B cell (primary cell): ENCODE data around the gene GGTLC1. TPM values are rescaled to one million over a fixed set of nuclear protein-coding genes. Genes with fewer than 3 reads are reported as not detected.

Experiments used
- ATAC-seq: fragments of 200-7000 bp; cut with Tn5 transposase; one replicate; pipeline ENCODE4 v1.10.0; 2021; ENCODE audit warnings: low read depth, mild to moderate bottlenecking, moderate number of reproducible peaks, moderate library complexity
- CTCF ChIA-PET: fragments of 350-600 bp; sonication (Branson Sonifier 250); formaldehyde crosslinking; loops from one replicate; lab custom pipeline; 2021; ENCODE audit warnings: antibody characterized with exemption, inconsistent platforms; lab: Charles Lee
- POLR2A ChIA-PET: fragments of 350-600 bp; sonication (Branson Sonifier 250); formaldehyde crosslinking; loops from one replicate; lab custom pipeline; 2021; ENCODE audit warnings: antibody characterized with exemption; lab: Charles Lee
- DNase-seq: peaks from one replicate; pipeline ENCODE4 v3.0.0; 2013
- H2AFZ ChIP-seq: 2 replicates; pipeline ENCODE4 v1.6.1; 2012; ENCODE audit warnings: mild to moderate bottlenecking, low read depth, low read length; ENCODE audit not compliant: insufficient read depth, poor library complexity, severe bottlenecking
- H3K27ac ChIP-seq, 2 donors: 1 replicate in 1 of 2; 2 replicates in 1 of 2; pipeline ENCODE4 v1.5.1; 2012 to 2013; ENCODE audit warnings: low read length in 2 of 2, mild to moderate bottlenecking in 2 of 2, moderate library complexity in 1 of 2
- H3K27me3 ChIP-seq, 4 experiments: fragments of 200-600 bp in 1 of 4; sonication (generic) in 1 of 4; replicated peaks in 1 of 4; 1 replicate in 2 of 4; 2 replicates in 2 of 4; pipeline versions ENCODE4 v1.6.1 to v1.7.0; 2013 to 2016; ENCODE audit warnings: low read length in 3 of 4, mild to moderate bottlenecking in 2 of 4, mixed read lengths in 1 of 4, moderate library complexity in 1 of 4; ENCODE audit not compliant: insufficient read depth in 4 of 4, control insufficient read depth in 3 of 4; ENCODE audit errors: control extremely low read depth in 1 of 4
- H3K36me3 ChIP-seq, 2 experiments: replicated peaks in 1 of 2; 1 replicate in 1 of 2; 2 replicates in 1 of 2; pipeline versions ENCODE4 v1.6.1 to v1.7.1; 2013; ENCODE audit warnings: low read length in 1 of 2; ENCODE audit not compliant: insufficient read depth in 2 of 2, control insufficient read depth in 1 of 2; ENCODE audit errors: control extremely low read depth in 1 of 2, extremely low read depth in 1 of 2
- H3K4me1 ChIP-seq, 2 donors: fragments of 200-600 bp in 1 of 2; sonication (generic) in 1 of 2; 1 replicate in 1 of 2; 2 replicates in 1 of 2; pipeline versions ENCODE4 v1.5.1 to v1.6.1; 2013 to 2017; ENCODE audit warnings: low read length in 2 of 2; ENCODE audit not compliant: control insufficient read depth in 2 of 2, insufficient read depth in 2 of 2
- H3K4me2 ChIP-seq: replicated peaks from 2 replicates; pipeline ENCODE3; 2012; ENCODE audit warnings: mild to moderate bottlenecking, low read depth, low read length; ENCODE audit not compliant: poor library complexity, severe bottlenecking
- H3K4me3 ChIP-seq, 5 experiments: fragments of 200-600 bp in 1 of 5; sonication (generic) in 1 of 5; 1 replicate in 3 of 5; 2 replicates in 2 of 5; pipeline versions ENCODE4 v1.5.1 to v1.7.0; 2011 to 2016; ENCODE audit warnings: low read length in 4 of 5, mild to moderate bottlenecking in 4 of 5, low read depth in 2 of 5, control low read depth in 1 of 5, moderate library complexity in 1 of 5; ENCODE audit not compliant: insufficient read depth in 1 of 5; ENCODE audit errors: control extremely low read depth in 1 of 5, extremely low read depth in 1 of 5
- H3K79me2 ChIP-seq: fragments of 200-600 bp; sonication (generic); one replicate; pipeline ENCODE4 v1.6.0; 2016; ENCODE audit warnings: low read length; ENCODE audit not compliant: control insufficient read depth, insufficient read depth
- H3K9ac ChIP-seq: fragments of 200-600 bp; sonication (generic); 2 replicates; pipeline ENCODE4 v1.6.1; 2017; ENCODE audit warnings: mild to moderate bottlenecking, low read length, moderate library complexity
- H3K9me3 ChIP-seq, 3 donors: one replicate each; pipeline versions ENCODE4 v1.6.1 to v1.7.1; 2013; ENCODE audit warnings: low read length in 2 of 3; ENCODE audit not compliant: control insufficient read depth in 2 of 3, insufficient read depth in 1 of 3; ENCODE audit errors: control extremely low read depth in 1 of 3
- H4K20me1 ChIP-seq: 2 replicates; pipeline ENCODE4 v1.6.0; 2012; ENCODE audit warnings: mild to moderate bottlenecking, low read length; ENCODE audit not compliant: insufficient read depth, control insufficient read depth, poor library complexity, severe bottlenecking
- H3K27ac Mint-ChIP-seq: one replicate; pipeline ENCODE4 v1.8.0; 2021; ENCODE audit warnings: mixed read lengths
- H3K27me3 Mint-ChIP-seq: one replicate; pipeline ENCODE4 v1.8.0; 2021; ENCODE audit warnings: mixed read lengths
- H3K4me1 Mint-ChIP-seq: one replicate; pipeline ENCODE4 v1.8.0; 2021; ENCODE audit warnings: mixed read lengths
- H3K4me3 Mint-ChIP-seq: one replicate; pipeline ENCODE4 v1.8.0; 2021; ENCODE audit warnings: mixed read lengths
- H3K9me3 Mint-ChIP-seq: one replicate; pipeline ENCODE4 v1.8.0; 2022; ENCODE audit warnings: mixed read lengths; ENCODE audit not compliant: insufficient read depth
- CTCF ChIP-seq: fragments of 200-600 bp; IDR thresholded peaks from one replicate; pipeline ENCODE4 v1.8.0; 2022; ENCODE audit warnings: antibody characterized with exemption, mild to moderate bottlenecking
- EZH2 ChIP-seq: IDR thresholded peaks from 2 replicates; pipeline ENCODE4 v1.6.1; 2012; ENCODE audit warnings: borderline replicate concordance, low read depth, mild to moderate bottlenecking, moderate library complexity, low read length; ENCODE audit not compliant: insufficient read depth, poor library complexity, severe bottlenecking
- WGBS: methylation state at CpG from one replicate; pipeline ENCODE4 v1.1.5; 2013; ENCODE audit warnings: missing lambda C conversion rate; ENCODE audit not compliant: insufficient coverage; 5-methylcytosine and 5-hydroxymethylcytosine counted together
- intact Hi-C: fragments of 100-400 bp; cut with micrococcal nuclease; formaldehyde crosslinking; loops from one replicate; pipeline ENCODE4 v1.10.0; 2022
- polyA plus RNA-seq: library from polyadenylated mRNA; depleted of rRNA; stranded (reverse); fragments of >200 nt; gene quantifications from 2 replicates; pipeline ENCODE4 v1.2.3, GENCODE V29; 2012
- total RNA-seq, 2 donors: library from RNA; stranded (reverse); fragments of 120-200 nt in 1 of 2; gene quantifications; 1 replicate in 1 of 2; 2 replicates in 1 of 2; pipeline versions ENCODE4 v1.2.3 to v1.2.4, GENCODE V29; 2013 to 2022

The GGTLC1 gene
- total and polyA plus RNA-seq, 2 donors (not counting 1 experiment from before 2014, with no cell fraction given): not detected

- 92% methylated on average over 4 of the region's 4 CpGs for WGBS
- no peaks in the 10 kb centered on the region for H3K9me3 Mint-ChIP-seq
- CTCF ChIA-PET: no interaction called here
Observed at GRCh38 chr20:24022621-24023180, 34.1 kb upstream of the GGTLC1 start.

GRCh38 chr20:24018796-24019195, 30.2 kb upstream of the GGTLC1 start:
- H3K27ac Mint-ChIP-seq: no peak overlapping the region
- no peaks in the 10 kb centered on the region for H3K9me3 Mint-ChIP-seq
- Histone ChIP-seq H3K79me2 (no peaks in the 10 kb centered on the region), H4K20me1 (no peaks in the 10 kb centered on the region), H3K36me3 (no peaks in the 10 kb centered on the region), H3K9me3 (no peaks in the 10 kb centered on the region), H3K27ac (no peak overlapping the region), H3K4me2 (no peak overlapping the region), H3K4me1 (no peaks in the 10 kb centered on the region), H2AFZ (no peak overlapping the region), H3K27me3 (peaks cover 0 to 3% (median 0%) of the 10 kb centered on the region in 4 experiments), H3K4me3 (no peak overlapping the region), H3K9ac (no peak overlapping the region)
- no CpG with 5 or more reads among the region's 2 CpGs for WGBS
- H3K4me1 Mint-ChIP-seq: no peaks in the 10 kb centered on the region
- ATAC-seq: no peak
- TF ChIP-seq EZH2: no peak
- TF ChIP-seq CTCF: no peak
- intact Hi-C loops: no loop called here
- H3K4me3 Mint-ChIP-seq: no peak overlapping the region
- ChIA-PET CTCF (no interaction called here), POLR2A (no interaction called here)
- DNase-seq: no peak
- peaks cover 23% of the 10 kb centered on the region for H3K27me3 Mint-ChIP-seq

More at GRCh38 chr20:24022621-24023180, 34.1 kb upstream of the GGTLC1 start:
- no peak for TF ChIP-seq CTCF
- no peak for TF ChIP-seq EZH2
- intact Hi-C loops: no loop called here
- Histone ChIP-seq H3K9ac (no peak overlapping the region), H4K20me1 (no peaks in the 10 kb centered on the region), H2AFZ (no peak overlapping the region), H3K4me3 (no peak overlapping the region), H3K4me2 (no peak overlapping the region), H3K27ac (no peak overlapping the region), H3K9me3 (no peaks in the 10 kb centered on the region), H3K79me2 (no peaks in the 10 kb centered on the region), H3K36me3 (no peaks in the 10 kb centered on the region), H3K4me1 (peaks cover 6 to 11% of the 10 kb centered on the region in 2 donors), H3K27me3 (peaks cover 0 to 3% (median 0%) of the 10 kb centered on the region in 4 experiments)
- ATAC-seq: no peak
- Mint-ChIP-seq H3K4me1 (peaks cover 14% of the 10 kb centered on the region), H3K4me3 (no peak overlapping the region), H3K27ac (no peak overlapping the region), H3K27me3 (peaks cover 6% of the 10 kb centered on the region)
- POLR2A ChIA-PET: no interaction called here
- DNase-seq: no peak
